ENCODE results near the gene GKN1. TPM values are rescaled to one million over a fixed set of nuclear protein-coding genes. Genes with fewer than 3 reads are reported as not detected.
A peak's percentile ranks its signal among the peaks of the same experiment; 100 is the strongest.

GKN1 gene
- total RNA-seq, 1 experiment from 2014 or later = not detected

GRCh38 chr2:69026026-69026425 lies 51.6 kb downstream of the GKN1 start:
- peak; percentile 24 for DNase-seq
- H3K36me3 ChIP-seq (replicated peaks; ENCODE audit: control insufficient read depth, insufficient read depth, low read length) = no peaks in the 10 kb centered on the region
- H3K27me3 ChIP-seq (ENCODE audit: control insufficient read depth, insufficient read depth, low read length) = no peaks in the 10 kb centered on the region
- no peak overlapping the region for H3K4me3 ChIP-seq (ENCODE audit: insufficient read depth, low read depth, low read length)

- no peak for DNase-seq
- no peaks in the 10 kb centered on the region for H3K36me3 ChIP-seq (replicated peaks; ENCODE audit: control insufficient read depth, insufficient read depth, low read length)
Measured at GRCh38 chr2:69026691-69027459, 52.4 kb downstream of the GKN1 start.

More at GRCh38 chr2:69026691-69027459, 52.4 kb downstream of the GKN1 start:
- Histone ChIP-seq H3K4me3 (ENCODE audit: insufficient read depth, low read depth, low read length) (no peak overlapping the region), H3K27me3 (ENCODE audit: control insufficient read depth, insufficient read depth, low read length) (no peaks in the 10 kb centered on the region)

Other genes with a start within 250 kb of the GKN1 start
- gene ARHGAP25, start 239.8 kb upstream of the GKN1 start, total RNA-seq (2014; rRNA removed; shearing (Covaris generic)) = 4.1 and 6.3 TPM in 2 replicates
- gene BMP10, start 103.2 kb upstream of the GKN1 start, total RNA-seq (2014; rRNA removed; shearing (Covaris generic)) = not detected in 2 replicates
- gene GKN2, start 21.7 kb upstream of the GKN1 start, total RNA-seq (2014; rRNA removed; shearing (Covaris generic)) = not detected in 2 replicates
- gene ANTXR1, start 38.5 kb downstream of the GKN1 start, total RNA-seq (2014; rRNA removed; shearing (Covaris generic)) = 12.4 and 13.2 TPM in 2 replicates